HG02571 (cell line): Measurements from ENCODE around the gene RGMA.

Experiments used
- ATAC-seq: cut with Tn5 transposase; IDR thresholded peaks from one replicate; pipeline ENCODE4 v1.9.1; 2021; ENCODE audit warnings: mild to moderate bottlenecking, moderate library complexity; ENCODE audit not compliant: unreplicated experiment

The RGMA gene

DNA sequence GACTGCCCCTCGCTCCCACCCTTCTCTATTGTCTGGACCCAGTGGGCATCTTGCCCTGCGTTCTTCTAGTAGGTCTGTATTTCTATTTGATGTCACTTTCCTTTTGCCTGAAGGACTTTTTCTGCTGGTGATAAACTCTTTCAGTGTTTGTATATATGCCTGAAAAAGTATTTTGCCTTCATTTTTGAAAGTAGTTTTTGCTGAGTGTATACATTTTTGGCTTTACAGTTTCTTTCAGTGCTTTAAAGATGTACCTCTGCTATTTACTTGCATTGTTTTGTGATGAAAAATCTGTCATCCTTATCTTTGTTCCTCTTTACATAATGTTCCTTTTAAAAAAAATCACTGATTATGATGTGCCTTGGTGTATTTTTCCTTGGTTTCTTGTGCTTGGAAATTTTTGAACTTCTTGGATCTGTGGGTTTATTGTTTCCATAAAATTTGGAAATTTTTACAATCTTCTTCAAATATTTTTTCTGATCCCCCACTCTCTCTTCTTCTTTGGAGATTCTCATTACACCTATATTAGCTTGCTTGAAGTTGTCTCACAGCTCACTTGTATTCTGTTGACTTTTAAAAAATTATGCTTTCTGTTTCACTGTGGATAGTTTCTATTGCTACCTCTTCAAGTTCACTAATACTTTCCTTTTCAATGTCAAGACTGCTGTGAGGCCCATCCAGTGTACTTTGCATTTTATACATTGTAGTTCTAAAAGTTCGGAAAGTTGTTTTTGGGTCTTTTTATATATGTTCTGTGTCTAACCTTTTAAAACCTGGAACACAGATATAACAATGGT lies 67.8 kb downstream of the RGMA start:
- ATAC-seq: peak; percentile 86

DNA sequence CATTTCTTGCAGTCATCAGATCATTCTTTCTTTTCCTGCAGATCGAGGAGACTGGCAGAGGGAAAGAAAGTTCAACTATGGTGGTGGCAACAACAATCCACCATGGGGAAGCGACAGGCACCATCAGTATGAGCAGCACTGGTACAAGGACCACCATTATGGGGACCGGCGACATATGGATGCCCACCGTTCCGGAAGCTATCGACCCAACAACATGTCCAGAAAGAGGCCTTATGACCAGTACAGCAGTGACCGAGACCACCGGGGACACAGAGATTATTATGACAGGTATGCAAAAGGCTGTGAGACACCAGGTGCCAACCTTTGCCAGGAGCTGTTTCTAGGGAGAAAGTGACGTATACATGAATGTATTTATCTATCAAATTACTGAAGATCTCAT lies 69.0 kb downstream of the RGMA start:
- no peak for ATAC-seq

DNA sequence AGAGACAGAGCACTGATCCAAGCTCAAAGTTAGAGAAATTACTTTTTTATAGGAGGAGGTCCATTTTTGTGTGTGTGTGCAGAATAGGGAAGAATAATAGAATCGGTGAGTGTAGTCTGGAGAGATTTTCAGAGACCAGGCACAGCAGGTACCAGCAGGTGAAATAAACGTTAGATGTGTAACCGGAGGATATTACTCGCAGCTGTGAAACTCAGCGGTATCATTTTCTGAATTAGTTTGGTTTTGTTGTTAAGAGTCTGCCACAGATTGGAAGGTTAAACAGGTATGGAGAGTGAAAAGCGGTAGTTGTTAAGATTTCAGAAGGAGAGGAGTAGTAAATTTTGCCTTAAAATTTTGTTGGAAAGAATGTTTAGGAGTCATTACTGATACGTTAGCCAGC lies 69.9 kb downstream of the RGMA start:
- no peak for ATAC-seq

DNA sequence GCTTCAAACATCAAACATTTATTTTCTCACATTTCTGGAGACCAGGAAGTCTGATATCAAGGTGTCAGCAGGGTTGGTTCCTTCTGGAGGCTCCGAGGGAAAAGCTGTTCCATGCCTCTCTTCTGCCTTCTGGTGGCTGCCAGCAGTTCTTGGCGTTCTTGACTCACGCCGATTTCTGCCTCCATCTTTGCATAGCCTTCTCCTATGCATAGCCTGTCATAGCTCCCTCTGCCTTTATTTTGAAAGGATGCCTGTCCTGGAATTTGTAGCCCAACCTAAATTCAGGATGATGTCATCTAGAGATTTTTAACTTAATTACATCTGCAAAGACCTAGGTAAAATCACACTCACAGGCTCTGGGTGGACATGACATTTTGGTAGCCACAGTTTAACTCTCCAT lies 70.4 kb downstream of the RGMA start:
- no peak for ATAC-seq

DNA sequence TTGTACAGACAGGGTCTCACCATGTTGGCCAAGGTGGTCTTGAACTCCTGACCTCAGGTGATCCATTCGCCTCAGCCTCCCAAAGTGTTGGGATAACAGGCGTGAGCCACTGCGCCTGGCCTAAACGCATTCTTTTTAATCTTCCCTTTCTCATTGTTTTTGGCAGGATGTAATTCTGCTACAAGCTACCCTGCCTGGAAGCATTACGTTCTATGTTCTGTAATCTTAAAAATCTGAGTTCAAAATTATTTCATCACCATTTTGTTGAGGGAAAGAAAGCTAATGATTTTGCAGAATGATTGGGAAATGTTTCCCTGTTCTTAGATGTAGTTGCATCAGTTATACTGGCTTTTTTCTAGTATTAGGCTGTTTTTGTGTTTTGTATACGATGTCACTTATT lies 71.5 kb downstream of the RGMA start:
- no peak for ATAC-seq

DNA sequence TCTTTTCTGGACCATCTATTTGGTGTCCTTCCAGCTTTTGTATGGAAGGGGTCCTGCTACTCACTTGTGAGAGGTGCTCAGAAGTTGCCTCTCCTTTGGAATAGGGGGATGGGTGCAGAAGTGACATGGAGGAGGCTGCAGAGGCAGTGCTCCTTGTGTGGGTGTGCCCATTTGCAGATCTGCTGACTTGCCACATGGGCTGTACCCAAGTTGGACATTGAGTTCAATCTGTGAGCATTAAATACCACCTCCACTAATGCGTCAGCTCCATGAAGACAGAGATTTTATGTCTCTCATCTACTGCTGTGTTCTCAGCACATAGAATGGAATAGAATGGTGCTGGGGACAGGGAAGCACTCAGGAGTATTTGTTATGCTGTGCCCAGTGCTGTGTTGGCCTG lies 76.2 kb downstream of the RGMA start:
- no peak for ATAC-seq

DNA sequence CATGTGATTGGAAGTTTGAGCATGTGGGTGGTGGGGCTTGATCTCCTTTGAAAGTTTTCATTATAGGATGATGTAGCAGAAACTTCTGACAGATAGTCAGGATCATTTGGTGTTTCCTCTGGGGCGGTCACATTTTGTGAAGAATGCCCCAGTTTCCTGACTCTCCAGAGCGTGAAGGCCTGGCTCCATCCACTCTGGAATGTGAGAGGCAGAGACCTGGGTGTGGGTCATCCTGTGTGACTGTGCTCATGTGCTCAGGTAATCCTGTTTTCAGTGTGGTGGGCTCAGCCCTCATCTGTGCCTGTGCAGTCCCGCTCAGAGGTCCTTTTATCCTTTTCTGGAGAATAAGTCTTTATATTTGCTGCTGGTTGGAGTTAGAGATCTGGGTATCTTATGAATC lies 81.0 kb downstream of the RGMA start:
- no peak for ATAC-seq

DNA sequence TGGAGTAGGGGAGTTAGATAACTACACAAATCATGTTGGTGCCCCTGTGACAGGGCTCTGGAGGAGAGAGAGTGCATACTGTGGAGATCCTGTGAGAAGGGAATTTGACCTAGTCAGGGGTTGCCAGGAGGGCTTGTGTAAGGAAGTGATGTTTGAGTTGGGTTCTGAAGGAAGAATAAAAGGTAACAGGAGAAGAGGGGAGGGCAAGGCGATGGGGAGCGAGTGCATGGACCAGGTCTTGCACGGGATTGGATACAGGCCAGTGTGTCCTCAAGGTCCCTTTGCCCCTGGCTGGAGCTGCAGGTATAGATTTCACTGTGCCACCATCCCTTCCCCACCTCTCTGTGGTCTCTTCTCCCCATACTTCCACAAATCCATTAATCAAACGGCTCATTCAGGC lies 83.9 kb downstream of the RGMA start:
- no peak for ATAC-seq

DNA sequence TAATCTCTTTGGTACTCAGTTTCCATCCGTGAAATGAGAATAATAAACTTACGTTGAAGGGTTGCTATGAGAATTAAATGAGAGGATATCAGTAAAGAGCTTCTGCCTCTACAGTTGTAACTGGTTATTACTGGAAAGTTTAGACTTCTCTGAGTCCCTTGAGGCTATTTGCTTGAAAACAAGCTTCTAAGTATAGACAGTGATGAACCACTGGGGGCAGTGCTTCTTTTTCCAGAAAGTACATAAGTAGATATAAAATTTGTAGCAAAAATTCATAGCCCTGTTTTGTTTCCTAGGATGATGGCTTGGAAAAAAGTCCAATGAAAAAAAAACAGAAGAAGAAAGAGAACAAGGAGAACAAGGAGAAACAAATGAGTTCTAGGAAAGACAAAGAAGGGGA lies 87.1 kb downstream of the RGMA start:
- no peak for ATAC-seq

DNA sequence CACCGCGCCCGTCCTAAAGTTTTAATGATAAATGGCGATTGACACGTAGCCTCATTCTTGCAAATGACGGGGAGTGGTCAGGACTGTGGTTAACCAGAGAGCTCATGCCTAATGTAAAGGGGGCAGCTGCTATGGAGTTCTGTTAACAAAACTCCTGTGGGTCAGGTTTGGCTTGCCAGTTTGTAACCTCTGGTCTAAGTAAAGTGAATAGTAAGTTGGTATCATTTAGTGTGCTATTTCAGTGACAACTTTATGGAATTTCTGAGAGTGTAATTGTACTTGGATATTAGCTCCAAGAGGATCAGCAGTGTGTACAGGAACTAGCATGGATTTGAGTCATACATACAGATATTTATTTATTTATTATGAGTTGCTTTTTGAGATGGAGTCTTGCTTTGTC lies 87.9 kb downstream of the RGMA start:
- ATAC-seq: no peak

DNA sequence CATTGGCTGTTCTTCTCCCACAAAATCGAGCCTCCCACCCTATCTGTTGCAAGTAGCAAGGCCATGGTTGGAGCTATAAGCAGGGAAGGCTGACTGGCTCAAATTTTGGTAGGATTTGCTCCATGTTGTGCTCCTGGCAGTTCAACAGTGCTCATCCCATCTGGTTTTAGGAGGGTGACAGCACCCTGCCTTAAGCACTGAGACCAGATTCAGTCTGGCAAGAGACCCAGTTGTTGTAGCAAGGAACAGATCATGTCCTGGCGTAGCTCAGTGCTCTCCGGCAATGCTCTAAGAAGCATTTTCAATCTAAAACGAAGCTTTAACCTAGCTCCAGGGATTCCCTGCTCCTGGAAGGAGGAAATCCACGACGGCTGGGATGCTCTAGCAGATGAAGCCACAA lies 91.2 kb downstream of the RGMA start:
- ATAC-seq: no peak

DNA sequence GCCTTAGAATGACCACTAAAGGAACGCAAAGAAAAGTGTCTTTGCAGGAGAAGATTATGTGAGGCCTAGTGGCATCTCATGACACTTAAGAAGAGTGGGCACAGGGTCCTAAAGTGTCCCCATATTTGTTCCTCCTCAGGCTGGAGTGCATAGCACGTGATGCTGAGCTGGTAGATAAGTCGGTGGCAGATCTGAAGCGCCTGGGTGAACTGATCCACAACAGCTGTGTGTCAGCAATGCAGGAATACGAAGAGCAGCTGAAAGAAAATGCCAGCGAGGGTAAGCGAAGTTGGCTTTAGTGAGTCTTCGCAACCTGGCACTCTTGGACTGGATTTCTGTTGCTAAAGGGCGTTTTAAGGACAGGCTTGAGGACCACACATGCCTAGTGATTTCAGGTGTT lies 96.3 kb downstream of the RGMA start:
- ATAC-seq: no peak

DNA sequence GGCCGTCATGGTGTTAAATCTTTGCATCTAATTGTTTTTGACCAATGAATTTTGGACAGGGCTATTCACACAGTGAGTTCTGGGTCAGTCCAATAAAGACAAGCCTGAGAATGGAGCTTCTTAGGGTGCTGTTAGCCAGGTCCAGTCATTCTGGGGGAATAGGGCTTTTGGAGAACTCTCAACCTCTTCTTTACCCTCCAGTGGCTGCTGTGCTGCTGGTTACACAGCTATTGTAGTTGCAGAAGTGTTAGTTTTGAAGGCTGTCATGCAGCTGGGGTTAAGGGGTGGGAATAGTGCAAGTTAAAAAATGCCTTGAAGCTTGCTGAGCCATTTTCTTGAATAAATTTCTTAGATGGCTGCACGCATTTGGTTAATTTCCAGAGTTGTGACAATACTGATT lies 99.0 kb downstream of the RGMA start:
- no peak for ATAC-seq

DNA sequence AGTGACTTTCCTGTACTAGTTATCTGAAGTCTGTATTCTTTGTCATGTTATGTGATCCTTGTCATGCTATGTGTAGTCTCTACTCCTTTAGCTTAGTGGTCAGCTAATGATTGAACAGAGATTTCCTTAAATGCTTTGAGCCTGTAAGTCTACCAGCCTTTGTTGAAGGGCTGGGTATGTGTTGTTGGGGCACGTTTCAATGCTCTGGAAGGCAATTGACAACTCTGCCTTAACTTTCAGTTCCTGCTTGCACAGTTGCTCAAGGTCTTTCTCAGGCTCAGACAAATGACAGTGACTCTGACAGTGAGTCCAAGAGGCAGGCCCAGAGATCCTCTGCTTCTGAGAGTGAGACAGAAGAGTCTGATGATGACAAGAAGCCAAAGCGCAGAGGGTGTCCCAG lies 99.5 kb downstream of the RGMA start:
- ATAC-seq: no peak
